ENCODE data around the gene ZMYND19.
"Not testable (repeated sequence)": the region's sequence is repeated elsewhere in the genome, so short reads cannot be mapped to it uniquely, and the experiment has no call there.

ZMYND19 gene

GRCh38 chr9:137614631-137615386 is 24.5 kb upstream of the ZMYND19 start:
- no peak for DNase-seq (ENCODE audit: low read depth, low spot score)

- DNase-seq (ENCODE audit: low read depth, low spot score), result no peak
These were observed 23.6 kb upstream of the ZMYND19 start for GRCh38 chr9:137613738-137614523.

GRCh38 chr9:137613259-137613658 is 22.9 kb upstream of the ZMYND19 start:
- DNase-seq (ENCODE audit: low read depth, low spot score), result no peak

- DNase-seq (ENCODE audit: low read depth, low spot score), result no peak
These were observed 22.4 kb upstream of the ZMYND19 start for GRCh38 chr9:137612741-137613142.

- DNase-seq (ENCODE audit: low read depth, low spot score), result no peak
These were observed 21.6 kb upstream of the ZMYND19 start for GRCh38 chr9:137611623-137612609.

GRCh38 chr9:137610944-137611343 is 20.6 kb upstream of the ZMYND19 start:
- DNase-seq (ENCODE audit: low read depth, low spot score), result no peak

- no peak for DNase-seq (ENCODE audit: low read depth, low spot score)
These were observed 17.0 kb upstream of the ZMYND19 start for GRCh38 chr9:137607141-137607857.

- no peak for DNase-seq (ENCODE audit: low read depth, low spot score)
These were observed 16.4 kb upstream of the ZMYND19 start for GRCh38 chr9:137606734-137607138.

- no peak for DNase-seq (ENCODE audit: low read depth, low spot score)
These were observed 15.8 kb upstream of the ZMYND19 start for GRCh38 chr9:137606005-137606621.

GRCh38 chr9:137605121-137606004 is 15.1 kb upstream of the ZMYND19 start, which contains the start of gene ARRDC1:
TSS of gene ARRDC1 (plus strand) at chr9:137605686. CDS start at chr9:137605718, 32 bp downstream.
- DNase-seq (ENCODE audit: low read depth, low spot score), result no peak

- no peak for DNase-seq (ENCODE audit: low read depth, low spot score)
These were observed 14.2 kb upstream of the ZMYND19 start for GRCh38 chr9:137604345-137605086.

- DNase-seq (ENCODE audit: low read depth, low spot score), result no peak
These were observed 13.6 kb upstream of the ZMYND19 start for GRCh38 chr9:137603879-137604278.

- DNase-seq (ENCODE audit: low read depth, low spot score), result no peak
These were observed 12.3 kb upstream of the ZMYND19 start for GRCh38 chr9:137602661-137603060.

GRCh38 chr9:137598943-137599342 is 8.6 kb upstream of the ZMYND19 start:
- DNase-seq (ENCODE audit: low read depth, low spot score), result no peak

- DNase-seq (ENCODE audit: low read depth, low spot score), result not testable (repeated sequence)
These were observed 6.3 kb upstream of the ZMYND19 start for GRCh38 chr9:137596577-137596976.

- no peak for DNase-seq (ENCODE audit: low read depth, low spot score)
These were observed 2.9 kb upstream of the ZMYND19 start for GRCh38 chr9:137593176-137593575.

GRCh38 chr9:137592767-137593166 is 2.5 kb upstream of the ZMYND19 start:
- no peak for DNase-seq (ENCODE audit: low read depth, low spot score)

- no peak for DNase-seq (ENCODE audit: low read depth, low spot score)
These were observed 216 bp downstream of the ZMYND19 start for GRCh38 chr9:137590123-137590468.
